OCI-LY1 (cell line): ENCODE results near the gene MTG2.

Experiments used
- H2AFZ ChIP-seq: fragments of 200-600 bp; sonication (generic), shearing (Covaris generic); 2 replicates; pipeline ENCODE4 v1.6.0; 2014; ENCODE audit warnings: antibody characterized with exemption, mild to moderate bottlenecking, low read length
- H3F3A ChIP-seq: fragments of 200-600 bp; sonication (generic), shearing (Covaris generic); 2 replicates; pipeline ENCODE4 v1.6.0; 2014; ENCODE audit warnings: mild to moderate bottlenecking, antibody characterized with exemption, low read length, moderate library complexity; ENCODE audit not compliant: insufficient read depth
- H3K27ac ChIP-seq: fragments of 200-600 bp; sonication (generic); 2 replicates; pipeline ENCODE4 v1.5.1; 2014; ENCODE audit warnings: low read length, mixed run types, mild to moderate bottlenecking, low read depth; ENCODE audit not compliant: poor library complexity, severe bottlenecking
- H3K27me3 ChIP-seq: fragments of 200-600 bp; sonication (generic); 2 replicates; pipeline ENCODE4 v1.6.0; 2014; ENCODE audit warnings: antibody characterized with exemption, mild to moderate bottlenecking, low read length, moderate library complexity; ENCODE audit not compliant: insufficient read depth
- H3K36me3 ChIP-seq: fragments of 200-600 bp; sonication (generic); 2 replicates; pipeline ENCODE4 v1.6.1; 2014; ENCODE audit warnings: mild to moderate bottlenecking, antibody characterized with exemption, low read length, moderate library complexity, mixed read lengths; ENCODE audit not compliant: insufficient read depth
- H3K4me1 ChIP-seq: fragments of 200-600 bp; sonication (generic); 2 replicates; pipeline ENCODE4 v1.5.1; 2014; ENCODE audit warnings: mild to moderate bottlenecking, low read length, moderate library complexity; ENCODE audit not compliant: insufficient read depth, severe bottlenecking
- H3K4me2 ChIP-seq: fragments of 200-600 bp; sonication (generic), shearing (Covaris generic); 2 replicates; pipeline ENCODE4 v1.6.1; 2014; ENCODE audit warnings: low read length
- H3K4me3 ChIP-seq: fragments of 200-600 bp; sonication (generic); 2 replicates; pipeline ENCODE4 v1.5.1; 2014; ENCODE audit warnings: low read length, low read depth, mild to moderate bottlenecking, mixed read lengths; ENCODE audit not compliant: poor library complexity, severe bottlenecking
- H3K79me2 ChIP-seq: fragments of 200-600 bp; shearing (Covaris generic); 2 replicates; pipeline ENCODE4 v1.6.1; 2016; ENCODE audit warnings: mixed run types, low read length, mixed read lengths; ENCODE audit not compliant: insufficient read depth
- H3K9ac ChIP-seq: fragments of 200-600 bp; sonication (generic), shearing (Covaris generic); 2 replicates; pipeline ENCODE4 v1.6.1; 2014; ENCODE audit warnings: mild to moderate bottlenecking, low read length, mixed read lengths
- H3K9me2 ChIP-seq: fragments of 200-600 bp; sonication (generic), shearing (Covaris generic); 2 replicates; pipeline ENCODE4 v1.6.1; 2014; ENCODE audit warnings: low read depth, mild to moderate bottlenecking, low read length, mixed read lengths
- H3K9me3 ChIP-seq: fragments of 200-600 bp; shearing (Covaris generic); 2 replicates; pipeline ENCODE4 v1.6.1; 2014; ENCODE audit warnings: low read length, mixed read lengths
- H4K20me1 ChIP-seq: fragments of 200-600 bp; sonication (generic), shearing (Covaris generic); 2 replicates; pipeline ENCODE4 v1.6.0; 2016; ENCODE audit warnings: mild to moderate bottlenecking, low read length; ENCODE audit not compliant: insufficient read depth
- EZH2 ChIP-seq: fragments of 200-600 bp; sonication (generic), shearing (Covaris generic); IDR thresholded peaks from 2 replicates; pipeline ENCODE4 v1.8.0; 2017; ENCODE audit warnings: borderline replicate concordance, mixed run types, mild to moderate bottlenecking, antibody characterized with exemption, low read length, moderate library complexity, mixed read lengths
- TF ChIP-seq, protein P1 (sequence below): fragments of 200-600 bp; sonication (generic), shearing (Covaris generic); IDR thresholded peaks from 2 replicates; pipeline ENCODE4 v1.5.1; 2017; ENCODE audit warnings: mild to moderate bottlenecking, antibody characterized with exemption, low read length, moderate library complexity, mixed read lengths

Gene MTG2

DNA sequence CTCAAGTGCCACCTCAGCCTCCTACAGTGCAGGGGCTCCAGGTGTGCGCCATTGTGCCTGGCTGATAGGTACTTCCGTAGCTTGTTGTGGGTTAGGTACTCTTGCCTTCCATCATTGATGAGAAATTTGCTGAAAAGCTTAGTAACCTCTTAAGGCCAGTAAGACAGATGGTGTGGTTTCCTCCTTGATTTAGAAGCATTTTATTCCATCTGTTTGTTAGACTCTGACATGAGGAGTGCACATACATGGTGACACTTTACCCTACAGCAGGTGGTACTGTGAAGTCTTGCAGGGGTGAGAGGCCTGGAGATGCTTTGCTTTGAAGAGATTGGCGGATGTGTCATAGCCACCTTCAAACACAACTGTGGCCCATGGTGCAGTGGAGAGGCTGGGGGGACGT is 14.8 kb upstream of the MTG2 start:
- Histone ChIP-seq H3K9me3 (no peaks in the 10 kb centered on the region), H3K4me2 (no peak overlapping the region), H3K79me2 (no peaks in the 10 kb centered on the region), H2AFZ (no peak overlapping the region), H3K36me3 (peaks cover 7% of the 10 kb centered on the region; the same call in 1 of the 2 replicates), H3K4me1 (no peaks in the 10 kb centered on the region), H3F3A (no peaks in the 10 kb centered on the region), H3K9me2 (no peaks in the 10 kb centered on the region), H4K20me1 (no peaks in the 10 kb centered on the region), H3K9ac (no peak overlapping the region), H3K27ac (no peak overlapping the region), H3K27me3 (no peaks in the 10 kb centered on the region), H3K4me3 (no peak overlapping the region)
- no peak for TF ChIP-seq EZH2
- TF ChIP-seq, protein P1, sequence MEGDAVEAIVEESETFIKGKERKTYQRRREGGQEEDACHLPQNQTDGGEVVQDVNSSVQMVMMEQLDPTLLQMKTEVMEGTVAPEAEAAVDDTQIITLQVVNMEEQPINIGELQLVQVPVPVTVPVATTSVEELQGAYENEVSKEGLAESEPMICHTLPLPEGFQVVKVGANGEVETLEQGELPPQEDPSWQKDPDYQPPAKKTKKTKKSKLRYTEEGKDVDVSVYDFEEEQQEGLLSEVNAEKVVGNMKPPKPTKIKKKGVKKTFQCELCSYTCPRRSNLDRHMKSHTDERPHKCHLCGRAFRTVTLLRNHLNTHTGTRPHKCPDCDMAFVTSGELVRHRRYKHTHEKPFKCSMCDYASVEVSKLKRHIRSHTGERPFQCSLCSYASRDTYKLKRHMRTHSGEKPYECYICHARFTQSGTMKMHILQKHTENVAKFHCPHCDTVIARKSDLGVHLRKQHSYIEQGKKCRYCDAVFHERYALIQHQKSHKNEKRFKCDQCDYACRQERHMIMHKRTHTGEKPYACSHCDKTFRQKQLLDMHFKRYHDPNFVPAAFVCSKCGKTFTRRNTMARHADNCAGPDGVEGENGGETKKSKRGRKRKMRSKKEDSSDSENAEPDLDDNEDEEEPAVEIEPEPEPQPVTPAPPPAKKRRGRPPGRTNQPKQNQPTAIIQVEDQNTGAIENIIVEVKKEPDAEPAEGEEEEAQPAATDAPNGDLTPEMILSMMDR = no peak

DNA sequence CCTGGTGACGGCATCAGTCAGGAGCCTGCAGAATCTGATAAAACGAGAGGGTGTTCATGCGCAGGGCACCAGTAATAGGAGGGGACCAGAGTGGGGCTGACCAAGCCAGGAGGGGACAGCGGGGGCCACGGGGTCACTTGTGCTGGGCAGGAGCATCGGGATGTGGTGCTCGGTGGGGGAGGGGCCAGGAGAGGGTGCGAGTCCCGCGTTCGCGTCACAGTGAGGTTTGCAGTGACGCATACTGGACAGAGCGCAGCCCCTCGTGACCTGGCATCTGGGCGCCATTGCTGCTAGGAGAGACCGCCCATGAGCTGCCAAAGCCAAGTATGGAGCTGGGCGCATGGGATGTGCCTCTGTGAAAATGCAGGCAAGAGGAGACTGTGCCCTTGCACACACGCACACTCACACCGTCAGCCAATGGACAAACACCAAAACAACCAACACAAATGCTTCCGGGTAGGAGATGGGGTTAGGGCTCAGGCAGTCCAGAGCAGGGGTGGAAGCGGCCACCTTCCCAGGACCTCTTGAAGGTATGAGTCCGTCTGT is 13.9 kb upstream of the MTG2 start:
- Histone ChIP-seq H4K20me1 (no peaks in the 10 kb centered on the region), H3K36me3 (peaks cover 7% of the 10 kb centered on the region; the same call in 1 of the 2 replicates), H3K9ac (no peak overlapping the region), H3K27ac (no peak overlapping the region), H3K9me3 (no peaks in the 10 kb centered on the region), H3K4me1 (no peaks in the 10 kb centered on the region), H3K9me2 (no peaks in the 10 kb centered on the region), H3K4me2 (no peak overlapping the region), H3F3A (no peaks in the 10 kb centered on the region), H3K79me2 (no peaks in the 10 kb centered on the region), H3K4me3 (no peak overlapping the region), H3K27me3 (no peaks in the 10 kb centered on the region), H2AFZ (no peak overlapping the region)
- no peak for TF ChIP-seq EZH2

DNA sequence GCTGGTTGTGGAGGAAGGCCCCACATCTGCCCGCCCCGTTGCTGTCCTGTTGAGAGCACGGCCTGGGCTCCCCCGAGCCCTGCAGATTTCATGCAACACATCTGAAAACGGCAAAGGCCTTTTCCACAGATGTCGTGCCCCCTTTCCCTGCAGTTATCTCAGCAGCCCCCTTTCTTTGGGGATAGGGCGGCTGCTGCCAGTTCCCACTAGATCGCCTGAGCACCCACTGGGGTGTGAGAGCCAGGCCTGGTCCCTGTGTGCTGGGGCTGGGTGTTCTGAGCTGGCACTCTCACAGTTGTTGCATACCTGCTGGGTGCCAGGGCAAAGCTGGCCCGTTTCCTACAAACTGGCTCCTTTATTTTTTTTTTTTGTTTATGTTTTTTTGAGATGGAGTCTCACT is 12.3 kb upstream of the MTG2 start:
- H3K27ac ChIP-seq = no peak overlapping the region
- no peaks in the 10 kb centered on the region for H3K27me3 ChIP-seq
- H3K9me3 ChIP-seq = no peaks in the 10 kb centered on the region
- no peak for TF ChIP-seq EZH2
- TF ChIP-seq, protein P1 = no peak
- no peak overlapping the region for H3K4me2 ChIP-seq
- no peaks in the 10 kb centered on the region for H3K4me1 ChIP-seq
- no peaks in the 10 kb centered on the region for H4K20me1 ChIP-seq
- H3K79me2 ChIP-seq = no peaks in the 10 kb centered on the region
- H3K9me2 ChIP-seq = no peaks in the 10 kb centered on the region
- H3K4me3 ChIP-seq = no peak overlapping the region
- no peak overlapping the region for H3K9ac ChIP-seq
- peaks cover 4% of the 10 kb centered on the region; the same call in 1 of the 2 replicates for H3K36me3 ChIP-seq
- H3F3A ChIP-seq = no peaks in the 10 kb centered on the region
- no peak overlapping the region for H2AFZ ChIP-seq

DNA sequence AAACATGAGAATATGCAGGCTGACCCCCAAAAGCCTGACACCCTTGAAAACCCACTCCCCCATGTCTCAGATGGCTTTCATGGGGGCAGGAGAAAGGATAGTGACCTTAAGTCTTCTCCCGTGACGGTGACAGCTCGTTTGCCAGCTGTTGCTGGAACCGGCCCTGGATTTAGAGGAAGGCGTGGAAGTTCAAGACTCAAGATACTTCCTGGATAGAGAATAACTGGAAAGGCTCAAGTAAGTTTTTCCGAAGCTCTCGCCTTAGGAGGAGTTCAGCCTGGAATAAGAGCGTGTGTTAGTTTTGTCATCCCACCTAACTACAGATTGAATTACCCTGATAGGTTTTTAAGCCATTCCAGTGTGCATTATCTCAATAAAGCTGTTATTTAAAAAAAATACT is 11.6 kb upstream of the MTG2 start:
- H3K9me2 ChIP-seq = no peaks in the 10 kb centered on the region
- no peak overlapping the region for H2AFZ ChIP-seq
- no peaks in the 10 kb centered on the region for H3K4me1 ChIP-seq
- no peak overlapping the region for H3K4me3 ChIP-seq
- no peak overlapping the region for H3K27ac ChIP-seq
- H3K9ac ChIP-seq = no peak overlapping the region
- H3K79me2 ChIP-seq = no peaks in the 10 kb centered on the region
- no peak overlapping the region for H3K4me2 ChIP-seq
- H3K27me3 ChIP-seq = no peaks in the 10 kb centered on the region
- H3K36me3 ChIP-seq = peaks cover 4% of the 10 kb centered on the region; the same call in 1 of the 2 replicates
- H3F3A ChIP-seq = no peaks in the 10 kb centered on the region
- TF ChIP-seq, protein P1 = no peak
- TF ChIP-seq EZH2 = no peak
- H3K9me3 ChIP-seq = no peaks in the 10 kb centered on the region
- no peaks in the 10 kb centered on the region for H4K20me1 ChIP-seq
